Measurements from ENCODE around the gene TESMIN.

The TESMIN gene

GRCh38 chr11:68674461-68674860, 76.9 kb downstream of the TESMIN start:
- Histone ChIP-seq H3K36me3 (ENCODE audit: control insufficient read depth, low read depth, low read length) (no peaks in the 10 kb centered on the region), H3K9ac (ENCODE audit: low read length) (no peak overlapping the region), H3K4me1 (ENCODE audit: control insufficient read depth, low read depth, low read length) (peaks cover 3% of the 10 kb centered on the region), H3K27ac (ENCODE audit: low read length) (no peak overlapping the region), H3K9me3 (ENCODE audit: control insufficient read depth, low read depth, low read length) (no peaks in the 10 kb centered on the region), H3K27me3 (ENCODE audit: control insufficient read depth, insufficient read depth, low read length) (no peaks in the 10 kb centered on the region), H3K4me3 (ENCODE audit: low read length) (no peak overlapping the region)

GRCh38 chr11:68673991-68674390, 77.3 kb downstream of the TESMIN start:
- no peak overlapping the region for H3K27ac ChIP-seq (ENCODE audit: low read length)
- no peaks in the 10 kb centered on the region for H3K9me3 ChIP-seq (ENCODE audit: control insufficient read depth, low read depth, low read length)
- no peaks in the 10 kb centered on the region for H3K27me3 ChIP-seq (ENCODE audit: control insufficient read depth, insufficient read depth, low read length)
- H3K4me3 ChIP-seq (ENCODE audit: low read length) = no peak overlapping the region
- H3K4me1 ChIP-seq (ENCODE audit: control insufficient read depth, low read depth, low read length) = peaks cover 3% of the 10 kb centered on the region
- no peak overlapping the region for H3K9ac ChIP-seq (ENCODE audit: low read length)
- H3K36me3 ChIP-seq (ENCODE audit: control insufficient read depth, low read depth, low read length) = no peaks in the 10 kb centered on the region

- peaks cover 3% of the 10 kb centered on the region for H3K4me1 ChIP-seq (ENCODE audit: control insufficient read depth, low read depth, low read length)
- no peaks in the 10 kb centered on the region for H3K27me3 ChIP-seq (ENCODE audit: control insufficient read depth, insufficient read depth, low read length)
- no peak overlapping the region for H3K27ac ChIP-seq (ENCODE audit: low read length)
- H3K36me3 ChIP-seq (ENCODE audit: control insufficient read depth, low read depth, low read length) = no peaks in the 10 kb centered on the region
- H3K9me3 ChIP-seq (ENCODE audit: control insufficient read depth, low read depth, low read length) = no peaks in the 10 kb centered on the region
- no peak overlapping the region for H3K9ac ChIP-seq (ENCODE audit: low read length)
- no peak overlapping the region for H3K4me3 ChIP-seq (ENCODE audit: low read length)
Measured at GRCh38 chr11:68673306-68673945, 77.9 kb downstream of the TESMIN start.

GRCh38 chr11:68670208-68670992, 80.9 kb downstream of the TESMIN start:
- no peaks in the 10 kb centered on the region for H3K9me3 ChIP-seq (ENCODE audit: control insufficient read depth, low read depth, low read length)
- no peak overlapping the region for H3K9ac ChIP-seq (ENCODE audit: low read length)
- peaks cover 6% of the 10 kb centered on the region for H3K4me1 ChIP-seq (ENCODE audit: control insufficient read depth, low read depth, low read length)
- no peak overlapping the region for H3K27ac ChIP-seq (ENCODE audit: low read length)
- H3K4me3 ChIP-seq (ENCODE audit: low read length) = no peak overlapping the region
- no peaks in the 10 kb centered on the region for H3K36me3 ChIP-seq (ENCODE audit: control insufficient read depth, low read depth, low read length)
- H3K27me3 ChIP-seq (ENCODE audit: control insufficient read depth, insufficient read depth, low read length) = no peaks in the 10 kb centered on the region

- Histone ChIP-seq H3K9ac (ENCODE audit: low read length) (no peak overlapping the region), H3K27ac (ENCODE audit: low read length) (no peak overlapping the region), H3K4me3 (ENCODE audit: low read length) (no peak overlapping the region), H3K4me1 (ENCODE audit: control insufficient read depth, low read depth, low read length) (peaks cover 6% of the 10 kb centered on the region), H3K36me3 (ENCODE audit: control insufficient read depth, low read depth, low read length) (no peaks in the 10 kb centered on the region), H3K9me3 (ENCODE audit: control insufficient read depth, low read depth, low read length) (no peaks in the 10 kb centered on the region), H3K27me3 (ENCODE audit: control insufficient read depth, insufficient read depth, low read length) (no peaks in the 10 kb centered on the region)
Measured at GRCh38 chr11:68669301-68670090, 81.8 kb downstream of the TESMIN start.

GRCh38 chr11:68667511-68668500, 83.5 kb downstream of the TESMIN start:
- no peak overlapping the region for H3K4me3 ChIP-seq (ENCODE audit: low read length)
- peaks cover 6% of the 10 kb centered on the region for H3K4me1 ChIP-seq (ENCODE audit: control insufficient read depth, low read depth, low read length)
- no peaks in the 10 kb centered on the region for H3K27me3 ChIP-seq (ENCODE audit: control insufficient read depth, insufficient read depth, low read length)
- H3K27ac ChIP-seq (ENCODE audit: low read length) = no peak overlapping the region
- H3K36me3 ChIP-seq (ENCODE audit: control insufficient read depth, low read depth, low read length) = no peaks in the 10 kb centered on the region
- H3K9me3 ChIP-seq (ENCODE audit: control insufficient read depth, low read depth, low read length) = no peaks in the 10 kb centered on the region
- H3K9ac ChIP-seq (ENCODE audit: low read length) = no peak overlapping the region

- H3K27ac ChIP-seq (ENCODE audit: low read length) = no peak overlapping the region
- peaks cover 6% of the 10 kb centered on the region for H3K4me1 ChIP-seq (ENCODE audit: control insufficient read depth, low read depth, low read length)
- no peak overlapping the region for H3K4me3 ChIP-seq (ENCODE audit: low read length)
- no peaks in the 10 kb centered on the region for H3K27me3 ChIP-seq (ENCODE audit: control insufficient read depth, insufficient read depth, low read length)
- H3K36me3 ChIP-seq (ENCODE audit: control insufficient read depth, low read depth, low read length) = no peaks in the 10 kb centered on the region
- H3K9me3 ChIP-seq (ENCODE audit: control insufficient read depth, low read depth, low read length) = no peaks in the 10 kb centered on the region
- H3K9ac ChIP-seq (ENCODE audit: low read length) = no peak overlapping the region
Measured at GRCh38 chr11:68666849-68667248, 84.5 kb downstream of the TESMIN start.

GRCh38 chr11:68665436-68665835, 85.9 kb downstream of the TESMIN start:
- no peak overlapping the region for H3K9ac ChIP-seq (ENCODE audit: low read length)
- no peaks in the 10 kb centered on the region for H3K9me3 ChIP-seq (ENCODE audit: control insufficient read depth, low read depth, low read length)
- H3K27ac ChIP-seq (ENCODE audit: low read length) = no peak overlapping the region
- peaks cover 6% of the 10 kb centered on the region for H3K4me1 ChIP-seq (ENCODE audit: control insufficient read depth, low read depth, low read length)
- H3K4me3 ChIP-seq (ENCODE audit: low read length) = no peak overlapping the region
- no peaks in the 10 kb centered on the region for H3K36me3 ChIP-seq (ENCODE audit: control insufficient read depth, low read depth, low read length)
- no peaks in the 10 kb centered on the region for H3K27me3 ChIP-seq (ENCODE audit: control insufficient read depth, insufficient read depth, low read length)

- Histone ChIP-seq H3K4me3 (ENCODE audit: low read length) (no peak overlapping the region), H3K9me3 (ENCODE audit: control insufficient read depth, low read depth, low read length) (no peaks in the 10 kb centered on the region), H3K36me3 (ENCODE audit: control insufficient read depth, low read depth, low read length) (no peaks in the 10 kb centered on the region), H3K4me1 (ENCODE audit: control insufficient read depth, low read depth, low read length) (peaks cover 6% of the 10 kb centered on the region), H3K27ac (ENCODE audit: low read length) (no peak overlapping the region), H3K9ac (ENCODE audit: low read length) (no peak overlapping the region), H3K27me3 (ENCODE audit: control insufficient read depth, insufficient read depth, low read length) (no peaks in the 10 kb centered on the region)
Measured at GRCh38 chr11:68664906-68665305, 86.4 kb downstream of the TESMIN start.

- no peak overlapping the region for H3K9ac ChIP-seq (ENCODE audit: low read length)
- H3K4me1 ChIP-seq (ENCODE audit: control insufficient read depth, low read depth, low read length) = peaks cover 6% of the 10 kb centered on the region
- no peak overlapping the region for H3K4me3 ChIP-seq (ENCODE audit: low read length)
- H3K27ac ChIP-seq (ENCODE audit: low read length) = no peak overlapping the region
- H3K36me3 ChIP-seq (ENCODE audit: control insufficient read depth, low read depth, low read length) = no peaks in the 10 kb centered on the region
- no peaks in the 10 kb centered on the region for H3K9me3 ChIP-seq (ENCODE audit: control insufficient read depth, low read depth, low read length)
- H3K27me3 ChIP-seq (ENCODE audit: control insufficient read depth, insufficient read depth, low read length) = no peaks in the 10 kb centered on the region
Measured at GRCh38 chr11:68664141-68664540, 87.2 kb downstream of the TESMIN start.
